ENCODE data around the gene LTB4R2. TPM values are rescaled to one million over a fixed set of nuclear protein-coding genes. Genes with fewer than 3 reads are reported as not detected.
A peak's percentile ranks its signal among the peaks of the same experiment; 100 is the strongest.
"Not testable (repeated sequence)": the region's sequence is repeated elsewhere in the genome, so short reads cannot be mapped to it uniquely, and the experiment has no call there.

LTB4R2 gene
- total RNA-seq, 1 experiment from 2014 or later = 12.9 TPM

- TF ChIP-seq ZNF512 (CRISPR knock-in tag; IDR thresholded peaks at IDR 0.05; ENCODE audit: borderline replicate concordance) = no peak
Observed at GRCh38 chr14:24325963-24326362, 16.0 kb downstream of the LTB4R2 start (continued).

- Mint-ChIP-seq H3K36me3 (no peaks in the 10 kb centered on the region), H3K27me3 (ENCODE audit: low read depth) (peaks cover 81% of the 10 kb centered on the region), H3K9me3 (no peaks in the 10 kb centered on the region), H3K27ac (no peak overlapping the region), H3K4me3 (no peak overlapping the region), H3K4me1 (peaks cover 4% of the 10 kb centered on the region)
- POLR2A ChIA-PET = interaction anchor here (0.6 kb wide), 1 partner anchor 132 kb away, joined by 9 read pairs; the partner anchor contains the start of gene TM9SF1
- DNase-seq (ENCODE audit: low spot score) = no peak
- TF ChIP-seq ZNF425 (CRISPR knock-in tag; conservative IDR thresholded peaks at IDR 0.05) (no peak), MYBL2 (CRISPR knock-in tag; IDR thresholded peaks at IDR 0.05) (no peak), SMAD4 (CRISPR knock-in tag; IDR thresholded peaks at IDR 0.05) (no peak), MXD4 (CRISPR knock-in tag; IDR thresholded peaks at IDR 0.05; ENCODE audit: borderline replicate concordance) (no peak), FOXP1 (CRISPR knock-in tag; IDR thresholded peaks at IDR 0.05; ENCODE audit: borderline replicate concordance) (no peak), ZNF219 (CRISPR knock-in tag; IDR thresholded peaks at IDR 0.05; ENCODE audit: borderline replicate concordance) (no peak), PRDM15 (CRISPR knock-in tag; IDR thresholded peaks at IDR 0.05) (no peak), ARID4B (CRISPR knock-in tag; IDR thresholded peaks at IDR 0.05; ENCODE audit: borderline replicate concordance) (no peak), ZBTB21 (CRISPR knock-in tag; IDR thresholded peaks at IDR 0.05; ENCODE audit: borderline replicate concordance) (no peak)
- no peak for ATAC-seq
- CTCF ChIA-PET = interaction anchor here (0.8 to 17.1 kb wide), 9 partner anchors 9 to 131 kb away, joined by 3 to 518 read pairs (median 6); partner anchors contain the start of genes CBLN3, KHNYN, LTB4R2 and RIPK3
Observed at GRCh38 chr14:24327303-24327702, 17.4 kb downstream of the LTB4R2 start.

- H3K4me1 Mint-ChIP-seq, H3K4me3 Mint-ChIP-seq, H3K27ac Mint-ChIP-seq, POLR2A ChIA-PET, H3K9me3 Mint-ChIP-seq, ATAC-seq, H3K36me3 Mint-ChIP-seq: not testable (repeated sequence)
- H3K27me3 Mint-ChIP-seq (ENCODE audit: low read depth) = peaks cover 82% of the 10 kb centered on the region
- CTCF ChIA-PET = interaction anchor here (0.6 to 17.1 kb wide), 14 partner anchors 10 to 131 kb away, joined by 3 to 518 read pairs (median 4); partner anchors contain the start of genes CBLN3, CIDEB, KHNYN and LTB4R2
- peak; percentile 68 for DNase-seq (ENCODE audit: low spot score)
- TF ChIP-seq CTCF (IDR thresholded peaks at IDR 0.05) = peak; percentile 37
Observed at GRCh38 chr14:24327914-24328313, 18.0 kb downstream of the LTB4R2 start.

Data from WTC11 (cell line).